IPS-18c (cell line): ENCODE results near the gene CBS.
"Not testable (repeated sequence)": the region's sequence is repeated elsewhere in the genome, so short reads cannot be mapped to it uniquely, and the experiment has no call there.

ENCODE experiments used
- H3K4me3 ChIP-seq: 2 replicates; pipeline ENCODE4 v1.7.0; 2013; ENCODE audit warnings: low read depth, mild to moderate bottlenecking, low read length, moderate library complexity; ENCODE audit not compliant: insufficient read depth
- H3K9me3 ChIP-seq: one replicate; pipeline ENCODE4 v1.6.1; 2013; ENCODE audit warnings: mild to moderate bottlenecking, low read length, moderate library complexity; ENCODE audit not compliant: control insufficient read depth, insufficient read depth

CBS gene

DNA sequence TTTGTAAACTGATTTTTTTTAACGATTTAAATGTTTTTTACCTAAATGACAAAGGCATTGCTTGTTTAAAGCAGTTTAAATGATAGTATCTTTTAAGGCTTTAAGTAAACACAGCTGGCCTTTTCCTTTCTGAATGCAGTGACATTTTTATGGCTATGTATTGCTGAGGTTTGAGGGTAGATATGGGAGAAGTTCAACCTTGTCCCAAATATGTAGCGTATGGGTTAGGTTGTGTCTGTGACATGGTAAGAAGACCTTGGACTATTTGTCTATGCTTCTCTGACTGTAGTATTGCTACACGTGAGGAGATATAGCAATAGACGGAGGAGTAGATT, 68.8 kb downstream of the CBS start:
- Histone ChIP-seq H3K9me3 (no peaks in the 10 kb centered on the region), H3K4me3 (no peak overlapping the region)

DNA sequence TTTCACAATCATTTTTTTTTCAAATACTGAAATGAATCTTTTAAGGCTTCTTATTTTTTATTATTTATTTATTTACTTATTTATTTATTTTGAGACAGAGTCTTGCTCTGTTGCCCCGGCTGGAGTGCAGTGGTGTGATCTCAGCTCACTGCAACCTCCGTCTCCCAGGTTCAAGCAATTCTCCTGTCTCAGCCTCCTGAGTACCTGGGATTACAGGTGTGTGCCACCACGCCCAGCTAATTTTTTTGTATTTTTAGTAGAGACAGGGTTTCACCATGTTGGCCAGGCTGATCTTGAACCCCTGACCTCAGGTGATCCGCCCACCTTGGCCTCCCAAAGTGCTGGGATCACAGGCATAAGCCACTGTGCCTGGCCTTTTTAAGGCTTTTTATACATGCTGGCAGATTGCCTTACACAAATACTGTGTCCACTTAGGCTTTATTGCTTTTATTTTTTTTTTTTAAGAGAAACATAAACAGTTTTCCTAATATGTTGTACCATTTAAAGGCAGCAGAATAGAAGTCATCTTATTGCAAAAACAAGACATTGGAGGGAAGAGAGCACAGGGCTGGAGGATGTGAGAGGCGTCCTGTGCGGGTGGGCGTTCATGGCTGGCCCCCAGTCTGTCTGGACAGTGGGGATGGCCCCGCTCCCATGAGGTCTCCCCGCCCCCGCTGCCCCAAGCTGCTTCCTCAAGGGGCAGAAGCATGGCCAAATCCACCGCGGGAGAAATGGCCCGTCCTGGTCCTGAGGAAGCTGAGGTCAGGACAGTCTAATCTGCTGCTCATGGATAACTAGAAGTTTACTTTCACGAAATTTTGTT, 69.4 kb downstream of the CBS start:
- H3K9me3 ChIP-seq, H3K4me3 ChIP-seq: not testable (repeated sequence)

DNA sequence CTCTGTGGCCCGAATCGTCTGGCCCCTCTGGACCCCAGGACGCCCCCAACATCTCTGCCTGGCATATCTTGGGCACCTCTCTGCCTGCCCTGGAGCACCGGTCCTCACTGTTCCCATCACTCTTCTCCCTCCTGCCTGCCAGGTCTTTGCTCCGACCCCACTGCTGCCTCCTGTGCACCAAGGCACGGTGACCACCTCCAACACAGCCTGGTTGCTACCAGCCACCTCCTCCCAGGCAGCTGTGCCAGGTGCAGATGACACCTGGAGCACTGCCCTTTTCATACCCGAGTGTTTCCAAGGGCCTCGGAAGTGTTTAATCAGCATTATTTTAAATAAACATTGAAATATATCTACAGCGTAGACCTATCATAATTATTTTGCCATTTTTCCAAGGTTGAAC, 70.0 kb downstream of the CBS start:
- peaks cover under 1% of the 10 kb centered on the region for H3K9me3 ChIP-seq
- no peak overlapping the region for H3K4me3 ChIP-seq

DNA sequence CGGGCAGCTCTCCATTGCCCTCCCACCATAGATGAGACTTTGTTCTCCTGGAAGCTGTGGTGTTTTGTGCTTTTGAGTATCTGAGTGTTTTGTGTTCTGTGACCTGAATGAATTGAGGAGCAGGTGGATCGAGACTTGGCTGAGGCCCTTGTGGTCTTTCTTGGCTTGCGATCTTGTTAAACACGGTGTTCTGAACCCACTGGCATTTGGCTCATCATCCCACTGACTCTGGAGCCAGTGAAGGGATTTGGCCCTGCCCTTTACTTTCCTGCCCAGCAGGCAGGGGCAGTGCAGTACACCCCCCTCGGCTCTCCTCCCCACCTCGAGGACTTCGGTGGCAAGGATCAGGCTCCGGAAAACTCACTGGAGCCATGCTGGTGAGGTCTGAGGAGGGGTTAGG, 70.7 kb downstream of the CBS start:
- H3K9me3 ChIP-seq = peaks cover 5% of the 10 kb centered on the region
- H3K4me3 ChIP-seq = no peak overlapping the region
